AG09319 (cell line): ENCODE data around the gene GNG4.

ENCODE experiments used
- DNase-seq: peaks from one replicate; pipeline ENCODE4 v3.0.0-alpha.2; 2010; ENCODE audit warnings: low read depth; ENCODE audit errors: extremely low read depth
- CTCF ChIP-seq: IDR thresholded peaks from 2 replicates; pipeline ENCODE4 v1.5.1; 2011; ENCODE audit warnings: low read depth, mild to moderate bottlenecking, inconsistent platforms, low read length, moderate library complexity

GNG4 gene

GRCh38 chr1:235649368-235650163, at the start of gene GNG4:
Gene GNG4 (minus strand): TSS chr1:235649784. CDS start chr1:235583838, 65,946 bp downstream.
- no peak for DNase-seq
- no peak for TF ChIP-seq CTCF

GRCh38 chr1:235697508-235697907, 47.9 kb upstream of the GNG4 start:
- no peak for TF ChIP-seq CTCF

GRCh38 chr1:235689356-235689755, 39.8 kb upstream of the GNG4 start:
- TF ChIP-seq CTCF = no peak
- no peak for DNase-seq

More at GRCh38 chr1:235697508-235697907, 47.9 kb upstream of the GNG4 start:
- DNase-seq = no peak

GRCh38 chr1:235688096-235688495, 38.5 kb upstream of the GNG4 start:
- no peak for TF ChIP-seq CTCF
- no peak for DNase-seq

- TF ChIP-seq CTCF = no peak
- DNase-seq = no peak
Measured at GRCh38 chr1:235683653-235684052, 34.1 kb upstream of the GNG4 start.

- TF ChIP-seq CTCF = no peak
- no peak for DNase-seq
Measured at GRCh38 chr1:235682216-235682615, 32.6 kb upstream of the GNG4 start.

GRCh38 chr1:235679644-235680043, 30.1 kb upstream of the GNG4 start:
- TF ChIP-seq CTCF = no peak

More at GRCh38 chr1:235679644-235680043, 30.1 kb upstream of the GNG4 start:
- no peak for DNase-seq
